Astrocyte (in vitro differentiated cells and primary cell): ENCODE results near the gene ACHE. TPM values are rescaled to one million over a fixed set of nuclear protein-coding genes. Genes with fewer than 3 reads are reported as not detected.
A peak's percentile ranks its signal among the peaks of the same experiment; 100 is the strongest.

Experiments used
- DNase-seq: peaks from one replicate; pipeline ENCODE4 v3.0.0-alpha.2; 2010; ENCODE audit warnings: low read depth
- FAIRE-seq: peaks from 2 replicates; lab custom pipeline; 2011; peaks lifted over from hg19 to GRCh38; lab: Jason Lieb, UNC
- H2AFZ ChIP-seq: 2 replicates; pipeline ENCODE4 v1.6.0; 2012; ENCODE audit warnings: low read depth, low read length, inconsistent platforms
- H3K27ac ChIP-seq: 2 replicates; pipeline ENCODE4 v1.5.1; 2011; ENCODE audit warnings: low read depth, low read length, inconsistent platforms
- H3K27me3 ChIP-seq: 2 replicates; pipeline ENCODE4 v1.6.0; 2011; ENCODE audit warnings: low read length, inconsistent platforms; ENCODE audit not compliant: insufficient read depth
- H3K36me3 ChIP-seq: 2 replicates; pipeline ENCODE4 v1.5.1; 2011; ENCODE audit warnings: low read length, inconsistent platforms; ENCODE audit not compliant: insufficient read depth
- H3K4me1 ChIP-seq: 2 replicates; pipeline ENCODE4 v1.5.1; 2011; ENCODE audit warnings: low read length, inconsistent platforms; ENCODE audit not compliant: insufficient read depth
- H3K4me2 ChIP-seq: 2 replicates; pipeline ENCODE4 v1.6.0; 2012; ENCODE audit warnings: low read length, inconsistent platforms
- H3K4me3 ChIP-seq: 2 replicates; pipeline ENCODE4 v1.5.1; 2011; ENCODE audit warnings: low read depth, mild to moderate bottlenecking, low read length, inconsistent platforms; ENCODE audit not compliant: insufficient read depth
- H3K79me2 ChIP-seq: 2 replicates; pipeline ENCODE4 v1.6.0; 2012; ENCODE audit warnings: mild to moderate bottlenecking, low read length, inconsistent platforms; ENCODE audit not compliant: insufficient read depth
- H3K9ac ChIP-seq: 2 replicates; pipeline ENCODE4 v1.6.0; 2012; ENCODE audit warnings: mild to moderate bottlenecking, low read length, inconsistent platforms
- H3K9me3 ChIP-seq: 2 replicates; pipeline ENCODE4 v1.5.1; 2012; ENCODE audit warnings: low read depth, mild to moderate bottlenecking, low read length, inconsistent platforms; ENCODE audit not compliant: insufficient read depth
- H4K20me1 ChIP-seq: 2 replicates; pipeline ENCODE4 v1.6.0; 2012; ENCODE audit warnings: low read length, inconsistent platforms; ENCODE audit not compliant: insufficient read depth
- H3K27ac Mint-ChIP-seq: one replicate; pipeline ENCODE4 v1.8.0; 2021; ENCODE audit warnings: mild to moderate bottlenecking, mixed read lengths; ENCODE audit not compliant: unreplicated experiment
- H3K27me3 Mint-ChIP-seq: one replicate; pipeline ENCODE4 v1.8.0; 2021; ENCODE audit warnings: low read depth, mixed read lengths; ENCODE audit not compliant: unreplicated experiment
- H3K36me3 Mint-ChIP-seq: one replicate; pipeline ENCODE4 v1.8.0; 2021; ENCODE audit warnings: low read depth, mixed read lengths; ENCODE audit not compliant: unreplicated experiment
- H3K4me1 Mint-ChIP-seq: one replicate; pipeline ENCODE4 v1.8.0; 2021; ENCODE audit warnings: low read depth, mixed read lengths; ENCODE audit not compliant: unreplicated experiment
- H3K4me3 Mint-ChIP-seq: one replicate; pipeline ENCODE4 v1.8.0; 2021; ENCODE audit warnings: mild to moderate bottlenecking, moderate library complexity, mixed read lengths; ENCODE audit not compliant: unreplicated experiment
- H3K9me3 Mint-ChIP-seq: one replicate; pipeline ENCODE4 v1.8.0; 2021; ENCODE audit warnings: mild to moderate bottlenecking, mixed read lengths; ENCODE audit not compliant: unreplicated experiment
- EZH2 ChIP-seq: IDR thresholded peaks from 2 replicates; pipeline ENCODE4 v1.6.1; 2012; ENCODE audit warnings: mild to moderate bottlenecking, low read length, inconsistent platforms; ENCODE audit not compliant: insufficient read depth
- total RNA-seq: library from RNA; stranded (reverse); gene quantifications from 2 replicates; pipeline ENCODE4 v1.2.1, GENCODE V29; 2021
- TF ChIP-seq, protein P1 (sequence below): IDR thresholded peaks from 2 replicates; pipeline ENCODE4 v1.5.1; 2011; ENCODE audit warnings: low read depth, mild to moderate bottlenecking, inconsistent platforms, low read length, moderate library complexity; ENCODE audit not compliant: insufficient read depth

ACHE gene
- total RNA-seq, 1 donor from 2014 or later, result 18.9 TPM

DNA sequence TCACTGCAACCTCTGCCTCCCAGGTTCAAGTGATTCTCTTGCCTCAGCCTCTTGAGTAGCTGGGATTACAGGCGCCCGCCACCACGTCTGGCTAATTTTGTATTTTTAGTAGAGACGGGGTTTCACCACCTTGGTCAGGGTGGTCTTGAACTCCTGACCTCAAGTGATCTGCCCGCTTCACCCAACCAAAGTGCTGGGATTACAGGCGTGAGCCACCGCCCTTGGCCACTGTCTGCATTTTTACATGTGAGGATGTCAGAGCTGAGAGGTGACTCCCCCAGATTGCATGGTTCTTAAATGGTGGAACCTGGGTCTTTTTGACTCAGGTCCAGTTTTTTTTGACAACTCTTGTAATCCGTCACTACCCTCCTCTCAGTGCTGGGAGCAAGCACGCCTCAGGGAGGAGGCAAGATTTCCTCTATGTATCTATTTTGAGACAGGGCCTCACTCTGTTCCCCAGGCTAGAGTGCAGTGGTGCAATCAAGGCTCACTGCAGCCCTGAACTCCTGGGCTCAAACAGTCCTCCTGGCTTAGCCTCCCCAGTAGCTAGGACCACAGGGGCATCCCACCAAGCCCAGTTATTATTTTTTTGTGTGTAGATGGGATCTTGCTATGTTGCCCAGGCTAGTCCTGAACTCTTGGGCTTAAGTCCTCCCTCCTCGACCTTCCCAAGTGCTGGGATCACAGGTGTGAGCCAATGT is 21.9 kb downstream of the ACHE start:
- Mint-ChIP-seq H3K9me3 (no peaks in the 10 kb centered on the region), H3K4me3 (peak overlapping the region; percentile 95), H3K27me3 (no peaks in the 10 kb centered on the region), H3K4me1 (peaks cover 11% of the 10 kb centered on the region), H3K36me3 (peaks cover 21% of the 10 kb centered on the region), H3K27ac (peak overlapping the region; percentile 95)
- H3K4me2 ChIP-seq, result peak overlapping the region; percentile 96
- TF ChIP-seq, protein P1, sequence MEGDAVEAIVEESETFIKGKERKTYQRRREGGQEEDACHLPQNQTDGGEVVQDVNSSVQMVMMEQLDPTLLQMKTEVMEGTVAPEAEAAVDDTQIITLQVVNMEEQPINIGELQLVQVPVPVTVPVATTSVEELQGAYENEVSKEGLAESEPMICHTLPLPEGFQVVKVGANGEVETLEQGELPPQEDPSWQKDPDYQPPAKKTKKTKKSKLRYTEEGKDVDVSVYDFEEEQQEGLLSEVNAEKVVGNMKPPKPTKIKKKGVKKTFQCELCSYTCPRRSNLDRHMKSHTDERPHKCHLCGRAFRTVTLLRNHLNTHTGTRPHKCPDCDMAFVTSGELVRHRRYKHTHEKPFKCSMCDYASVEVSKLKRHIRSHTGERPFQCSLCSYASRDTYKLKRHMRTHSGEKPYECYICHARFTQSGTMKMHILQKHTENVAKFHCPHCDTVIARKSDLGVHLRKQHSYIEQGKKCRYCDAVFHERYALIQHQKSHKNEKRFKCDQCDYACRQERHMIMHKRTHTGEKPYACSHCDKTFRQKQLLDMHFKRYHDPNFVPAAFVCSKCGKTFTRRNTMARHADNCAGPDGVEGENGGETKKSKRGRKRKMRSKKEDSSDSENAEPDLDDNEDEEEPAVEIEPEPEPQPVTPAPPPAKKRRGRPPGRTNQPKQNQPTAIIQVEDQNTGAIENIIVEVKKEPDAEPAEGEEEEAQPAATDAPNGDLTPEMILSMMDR, result no peak
- no peak for TF ChIP-seq EZH2
- H3K4me1 ChIP-seq, result peaks cover 22% of the 10 kb centered on the region
- H3K9ac ChIP-seq, result peak overlapping the region; percentile 98
- peaks cover 40% of the 10 kb centered on the region for H3K36me3 ChIP-seq
- no peaks in the 10 kb centered on the region for H3K27me3 ChIP-seq
- no peak overlapping the region for H3K4me3 ChIP-seq
- H4K20me1 ChIP-seq, result peaks cover 42% of the 10 kb centered on the region
- no peaks in the 10 kb centered on the region for H3K9me3 ChIP-seq
- DNase-seq (no peak), FAIRE-seq (no peak)
- no peak overlapping the region for H2AFZ ChIP-seq
- H3K79me2 ChIP-seq, result peaks cover 79% of the 10 kb centered on the region
- peak overlapping the region; percentile 94 for H3K27ac ChIP-seq

DNA sequence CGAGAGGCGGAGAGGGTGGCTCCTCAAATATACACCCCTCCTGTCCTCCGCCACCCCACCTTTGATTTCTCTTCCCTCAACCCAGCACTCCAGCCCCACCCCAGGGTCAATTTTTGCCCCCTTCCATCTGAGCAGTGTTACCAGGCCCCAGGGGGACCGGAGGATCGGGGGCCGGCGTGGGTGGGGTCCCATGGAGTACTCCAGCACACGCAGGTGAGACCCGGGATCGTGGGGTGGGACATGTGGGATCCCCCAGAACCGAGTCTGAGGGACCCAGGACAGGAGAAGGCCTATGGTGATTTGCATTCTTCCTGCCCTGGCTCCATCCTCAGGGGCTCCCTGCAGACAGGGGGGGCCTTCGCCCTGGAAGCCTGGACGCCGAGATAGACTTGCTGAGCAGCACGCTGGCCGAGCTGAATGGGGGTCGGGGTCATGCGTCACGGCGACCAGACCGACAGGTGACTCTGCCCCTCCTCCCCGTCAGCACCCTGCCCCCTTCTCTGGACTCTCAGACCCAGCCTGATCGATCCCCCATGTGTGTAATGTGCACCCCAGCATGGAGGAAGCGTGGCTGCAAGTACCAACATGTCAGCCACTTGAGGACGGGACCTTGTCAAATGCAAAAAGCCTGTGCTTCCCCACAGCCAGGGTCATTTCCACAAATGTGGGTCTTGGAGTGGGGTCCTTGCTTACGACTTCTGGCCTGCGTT is 27.8 kb downstream of the ACHE start:
- Histone ChIP-seq H3K27me3 (no peaks in the 10 kb centered on the region), H3K27ac (peak overlapping the region; percentile 95), H3K79me2 (peaks cover 57% of the 10 kb centered on the region), H3K9ac (peak overlapping the region; percentile 98), H3K36me3 (peaks cover 18% of the 10 kb centered on the region), H3K4me3 (peak overlapping the region; percentile 85), H3K9me3 (no peaks in the 10 kb centered on the region), H2AFZ (no peak overlapping the region), H4K20me1 (peaks cover 9% of the 10 kb centered on the region), H3K4me2 (peak overlapping the region; percentile 97), H3K4me1 (peaks cover 36% of the 10 kb centered on the region)
- peaks cover 13% of the 10 kb centered on the region for H3K36me3 Mint-ChIP-seq
- H3K27ac Mint-ChIP-seq, result peak overlapping the region; percentile 92
- H3K4me3 Mint-ChIP-seq, result peak overlapping the region; percentile 95
- TF ChIP-seq EZH2, result no peak
- TF ChIP-seq, protein P1, result no peak
- DNase-seq (no peak), FAIRE-seq (no peak)
- peaks cover 7% of the 10 kb centered on the region for H3K4me1 Mint-ChIP-seq
- H3K9me3 Mint-ChIP-seq, result no peaks in the 10 kb centered on the region
- H3K27me3 Mint-ChIP-seq, result no peaks in the 10 kb centered on the region
